ENCODE results near the gene ABCA9. TPM values are rescaled to one million over a fixed set of nuclear protein-coding genes. Genes with fewer than 3 reads are reported as not detected.

ABCA9 gene
- total and polyA plus RNA-seq, 9 of the 15 experiments (the other 6 are each of a cell fraction or from before 2014, with no cell fraction given) = 0.04 TPM; not detected in 8

GRCh38 chr17:69064476-69064875 lies 3.7 kb upstream of the ABCA9 start:
- ATAC-seq (peak; percentile 46; the same call in 1 of the 3 replicates), FAIRE-seq (no peak), DNase-seq (ENCODE audit: extremely low read depth in 1 of 4, low spot score in 3 of 4) (no peak)
- peaks cover 10 to 11% of the 10 kb centered on the region in 2 experiments; a peak in 2 of 5 replicates for H3K4me1 ChIP-seq (replicated peaks in 1 of 2; ENCODE audit: control insufficient read depth in 2 of 2, insufficient read depth in 2 of 2, low read length in 2 of 2)
- no peaks in the 10 kb centered on the region for H3K36me3 ChIP-seq (ENCODE audit: control insufficient read depth, insufficient read depth, low read length)
- no peaks in the 10 kb centered on the region for H3K79me2 ChIP-seq (ENCODE audit: control insufficient read depth, insufficient read depth, low read length)
- H2AFZ ChIP-seq (ENCODE audit: low read depth, low read length) = no peak overlapping the region
- H3K9ac ChIP-seq (ENCODE audit: insufficient read depth in 1 of 2, low read depth in 2 of 2, low read length in 2 of 2) = no peak overlapping the region
- no peak overlapping the region for H3K4me3 ChIP-seq
- H3K27me3 ChIP-seq (ENCODE audit: control insufficient read depth in 2 of 2, insufficient read depth in 2 of 2, low read length in 2 of 2) = no peaks in the 10 kb centered on the region
- 41% methylated on average over 1 of the region's 1 CpG for WGBS (ENCODE audit: insufficient coverage, low coverage, missing lambda C conversion rate)
- POLR2A ChIA-PET = no interaction called here
- intact Hi-C loops (cut with micrococcal nuclease) (no loop called here), in situ Hi-C loops (cut with MboI) (no loop called here)
- H3K9me1 ChIP-seq (ENCODE audit: control insufficient read depth, insufficient read depth, low read length) = no peaks in the 10 kb centered on the region
- CTCF ChIA-PET (ENCODE audit: low intra/inter-chr PET ratio) = no interaction called here
- no peaks in the 10 kb centered on the region for H4K20me1 ChIP-seq (replicated peaks; ENCODE audit: control insufficient read depth, insufficient read depth, low read length)
- H3K9me3 ChIP-seq (replicated peaks; ENCODE audit: control insufficient read depth, insufficient read depth, low read depth, low read length) = no peaks in the 10 kb centered on the region
- no TSS peak for BruUV-seq (replicated peaks)
- H3K4me2 ChIP-seq (ENCODE audit: insufficient read depth, low read length) = no peak overlapping the region
- no peak overlapping the region for H3K27ac ChIP-seq (ENCODE audit: extremely low read depth, low read depth, low read length)
- TF ChIP-seq KLF13 (tag; IDR thresholded peaks at IDR 0.05; ENCODE audit: borderline replicate concordance, low read depth) (no peak), STAT5A (IDR thresholded peaks at IDR 0.05; ENCODE audit: borderline replicate concordance, low read length) (no peak), TFAM (CRISPR knock-in tag; conservative IDR thresholded peaks at IDR 0.05) (no peak), ILK (tag; IDR thresholded peaks at IDR 0.05; ENCODE audit: borderline replicate concordance, low read depth) (no peak), CBX5 (IDR thresholded peaks at IDR 0.05; ENCODE audit: borderline replicate concordance, low read depth) (no peak), ATF3 (IDR thresholded peaks at IDR 0.05) (peak; percentile 67), ATF3 (CRISPR knock-in tag; conservative IDR thresholded peaks at IDR 0.05) (no peak), JUND (IDR thresholded peaks at IDR 0.05; ENCODE audit: borderline replicate concordance, low read depth, low read length) (peak; percentile 48; the same call in 1 of the 2 replicates), JUND (tag; IDR thresholded peaks at IDR 0.05; ENCODE audit: borderline replicate concordance, low read depth, low read length) (no peak), NR2C2 (CRISPR knock-in tag; IDR thresholded peaks at IDR 0.05) (no peak), NR2C2 (tag; IDR thresholded peaks at IDR 0.05) (no peak), AFF4 (CRISPR knock-in tag; IDR thresholded peaks at IDR 0.05) (no peak), ZBTB49 (CRISPR knock-in tag; IDR thresholded peaks at IDR 0.05; ENCODE audit: borderline replicate concordance) (no peak)
